ENCODE data around the gene CTIF. TPM values are rescaled to one million over a fixed set of nuclear protein-coding genes. Genes with fewer than 3 reads are reported as not detected.
"Not testable (repeated sequence)": the region's sequence is repeated elsewhere in the genome, so short reads cannot be mapped to it uniquely, and the experiment has no call there.

CTIF gene
- polyA plus RNA-seq, 1 of the 3 experiments (the other 2 are of a cell fraction), result 47.2 TPM

- Histone ChIP-seq H3K4me1 (ENCODE audit: control insufficient read depth in 1 of 2, insufficient read depth in 2 of 2, low read depth in 1 of 2, low read length in 1 of 2) (no peaks in the 10 kb centered on the region; a peak in 1 of 4 replicates), H3K27ac (ENCODE audit: low read depth in 2 of 2, low read length in 1 of 2) (no peak overlapping the region), H3K4me2 (no peak overlapping the region), H3K9me3 (no peaks in the 10 kb centered on the region), H4K20me1 (ENCODE audit: insufficient read depth) (no peaks in the 10 kb centered on the region), H3K9ac (no peak overlapping the region), H2AFZ (ENCODE audit: low read depth) (no peak overlapping the region), H3K27me3 (ENCODE audit: insufficient read depth) (no peaks in the 10 kb centered on the region), H3K9me2 (no peaks in the 10 kb centered on the region), H3K36me3 (replicated peaks in 1 of 2; ENCODE audit: control insufficient read depth in 1 of 2, insufficient read depth in 2 of 2, low read length in 1 of 2) (peaks cover 0 to 12% of the 10 kb centered on the region in 2 experiments), H3K4me3 (ENCODE audit: low read depth in 2 of 2, low read length in 1 of 2) (no peak overlapping the region), H3F3A (replicated peaks; ENCODE audit: insufficient read depth) (peaks cover 3% of the 10 kb centered on the region), H3K79me2 (ENCODE audit: insufficient read depth) (peaks cover 68% of the 10 kb centered on the region; the same call in 1 of the 2 replicates)
- DNase-seq, result no peak
- POLR2A ChIA-PET, result no interaction called here
- TF ChIP-seq MEF2A (IDR thresholded peaks at IDR 0.05; ENCODE audit: borderline replicate concordance, low read depth) (no peak), PBX3 (IDR thresholded peaks at IDR 0.05) (no peak), FOXJ3 (CRISPR knock-in tag; IDR thresholded peaks at IDR 0.05) (no peak), SIN3A (IDR thresholded peaks at IDR 0.05; ENCODE audit: borderline replicate concordance, low read depth, low read length) (no peak), RXRA (IDR thresholded peaks at IDR 0.05; ENCODE audit: borderline replicate concordance, low read depth) (no peak), EZH2phosphoT487 (IDR thresholded peaks at IDR 0.05; ENCODE audit: borderline replicate concordance, low read depth) (no peak), TCF12 (IDR thresholded peaks at IDR 0.05) (no peak), TEAD4 (IDR thresholded peaks at IDR 0.05; ENCODE audit: borderline replicate concordance, insufficient read depth) (no peak)
- CTCF ChIA-PET, result interaction anchor here (1.4 to 1.8 kb wide), 2 partner anchors 17 to 171 kb away, joined by 4 to 5 read pairs; no protein-coding TSS in a partner anchor
- 86% methylated on average over 2 of the region's 2 CpGs for WGBS (ENCODE audit: low lambda C conversion rate)
Measured at GRCh38 chr18:48646976-48647375, 108.1 kb downstream of the CTIF start.

- no peak for DNase-seq
- Histone ChIP-seq H3K27me3 (ENCODE audit: insufficient read depth) (no peaks in the 10 kb centered on the region), H3K79me2 (ENCODE audit: insufficient read depth) (peaks cover 51% of the 10 kb centered on the region; the same call in 1 of the 2 replicates), H3K4me2 (no peak overlapping the region), H3F3A (replicated peaks; ENCODE audit: insufficient read depth) (peaks cover 3% of the 10 kb centered on the region), H3K9ac (no peak overlapping the region), H3K27ac (ENCODE audit: low read depth in 2 of 2, low read length in 1 of 2) (no peak overlapping the region), H3K36me3 (replicated peaks in 1 of 2; ENCODE audit: control insufficient read depth in 1 of 2, insufficient read depth in 2 of 2, low read length in 1 of 2) (peaks cover 0 to 6% of the 10 kb centered on the region in 2 experiments), H2AFZ (ENCODE audit: low read depth) (no peak overlapping the region), H3K9me2 (no peaks in the 10 kb centered on the region), H3K4me1 (ENCODE audit: control insufficient read depth in 1 of 2, insufficient read depth in 2 of 2, low read depth in 1 of 2, low read length in 1 of 2) (no peaks in the 10 kb centered on the region; a peak in 1 of 4 replicates), H3K4me3 (ENCODE audit: low read depth in 2 of 2, low read length in 1 of 2) (no peak overlapping the region), H3K9me3 (no peaks in the 10 kb centered on the region), H4K20me1 (ENCODE audit: insufficient read depth) (no peaks in the 10 kb centered on the region)
- CTCF ChIA-PET, result no interaction called here
- POLR2A ChIA-PET, result no interaction called here
- WGBS (ENCODE audit: low lambda C conversion rate), result 96% methylated on average over 4 of the region's 7 CpGs
- TF ChIP-seq, protein P1, sequence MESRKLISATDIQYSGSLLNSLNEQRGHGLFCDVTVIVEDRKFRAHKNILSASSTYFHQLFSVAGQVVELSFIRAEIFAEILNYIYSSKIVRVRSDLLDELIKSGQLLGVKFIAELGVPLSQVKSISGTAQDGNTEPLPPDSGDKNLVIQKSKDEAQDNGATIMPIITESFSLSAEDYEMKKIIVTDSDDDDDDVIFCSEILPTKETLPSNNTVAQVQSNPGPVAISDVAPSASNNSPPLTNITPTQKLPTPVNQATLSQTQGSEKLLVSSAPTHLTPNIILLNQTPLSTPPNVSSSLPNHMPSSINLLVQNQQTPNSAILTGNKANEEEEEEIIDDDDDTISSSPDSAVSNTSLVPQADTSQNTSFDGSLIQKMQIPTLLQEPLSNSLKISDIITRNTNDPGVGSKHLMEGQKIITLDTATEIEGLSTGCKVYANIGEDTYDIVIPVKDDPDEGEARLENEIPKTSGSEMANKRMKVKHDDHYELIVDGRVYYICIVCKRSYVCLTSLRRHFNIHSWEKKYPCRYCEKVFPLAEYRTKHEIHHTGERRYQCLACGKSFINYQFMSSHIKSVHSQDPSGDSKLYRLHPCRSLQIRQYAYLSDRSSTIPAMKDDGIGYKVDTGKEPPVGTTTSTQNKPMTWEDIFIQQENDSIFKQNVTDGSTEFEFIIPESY (IDR thresholded peaks at IDR 0.05; ENCODE audit: borderline replicate concordance, low read depth), result no peak
- TF ChIP-seq POLR2AphosphoS5 (IDR thresholded peaks at IDR 0.05; ENCODE audit: low read depth, low read length) (no peak), GATA2 (CRISPR knock-in tag; IDR thresholded peaks at IDR 0.05) (no peak), TCF12 (IDR thresholded peaks at IDR 0.05) (no peak), TEAD4 (IDR thresholded peaks at IDR 0.05; ENCODE audit: borderline replicate concordance, insufficient read depth) (no peak)
- TF ChIP-seq, protein P2, sequence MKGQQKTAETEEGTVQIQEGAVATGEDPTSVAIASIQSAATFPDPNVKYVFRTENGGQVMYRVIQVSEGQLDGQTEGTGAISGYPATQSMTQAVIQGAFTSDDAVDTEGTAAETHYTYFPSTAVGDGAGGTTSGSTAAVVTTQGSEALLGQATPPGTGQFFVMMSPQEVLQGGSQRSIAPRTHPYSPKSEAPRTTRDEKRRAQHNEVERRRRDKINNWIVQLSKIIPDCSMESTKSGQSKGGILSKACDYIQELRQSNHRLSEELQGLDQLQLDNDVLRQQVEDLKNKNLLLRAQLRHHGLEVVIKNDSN (IDR thresholded peaks at IDR 0.05; ENCODE audit: borderline replicate concordance, low read depth), result no peak
Measured at GRCh38 chr18:48649231-48649630, 110.4 kb downstream of the CTIF start.

DNA sequence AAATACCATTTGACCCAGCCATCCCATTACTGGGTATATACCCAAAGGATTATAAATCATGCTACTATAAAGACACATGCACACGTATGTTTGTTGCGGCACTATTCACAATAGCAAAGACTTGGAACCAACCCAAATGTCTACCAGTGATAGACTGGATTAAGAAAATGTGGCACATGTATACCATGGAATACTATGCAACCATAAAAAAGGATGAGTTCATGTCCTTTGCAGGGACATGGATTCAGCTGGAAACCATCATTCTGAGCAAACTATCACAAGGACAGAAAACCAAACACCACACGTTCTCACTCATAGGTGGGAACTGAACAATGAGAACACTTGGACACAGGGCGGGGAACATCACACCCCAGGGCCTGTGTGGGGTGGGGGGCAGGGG, 115.8 kb downstream of the CTIF start:
- H3K4me3 ChIP-seq (ENCODE audit: low read depth in 2 of 2, low read length in 1 of 2); H3K9me3 ChIP-seq; H3K27me3 ChIP-seq (ENCODE audit: insufficient read depth); POLR2A ChIA-PET; H3K9ac ChIP-seq; H3K36me3 ChIP-seq (replicated peaks in 1 of 2; ENCODE audit: control insufficient read depth in 1 of 2, insufficient read depth in 2 of 2, low read length in 1 of 2); H2AFZ ChIP-seq (ENCODE audit: low read depth); H3K4me2 ChIP-seq; H3K9me2 ChIP-seq; DNase-seq; H3K27ac ChIP-seq (ENCODE audit: low read depth in 2 of 2, low read length in 1 of 2): not testable (repeated sequence)
- Histone ChIP-seq H3K4me1 (ENCODE audit: control insufficient read depth in 1 of 2, insufficient read depth in 2 of 2, low read depth in 1 of 2, low read length in 1 of 2) (peaks cover 13 to 17% of the 10 kb centered on the region in 2 experiments; a peak in 3 of 4 replicates), H3K79me2 (ENCODE audit: insufficient read depth) (peaks cover 39% of the 10 kb centered on the region), H4K20me1 (ENCODE audit: insufficient read depth) (peaks cover 21% of the 10 kb centered on the region; the same call in 1 of the 2 replicates), H3F3A (replicated peaks; ENCODE audit: insufficient read depth) (peaks cover 12% of the 10 kb centered on the region)
- 92% methylated on average over 4 of the region's 4 CpGs for WGBS (ENCODE audit: low lambda C conversion rate)
- CTCF ChIA-PET, result interaction anchor here (1.2 kb wide), 1 partner anchor 10 kb away, joined by 4 read pairs; no protein-coding TSS in a partner anchor

Data from SK-N-SH (cell line).